ENCODE results near the gene TTC9C. TPM values are rescaled to one million over a fixed set of nuclear protein-coding genes. Genes with fewer than 3 reads are reported as not detected.
A peak's percentile ranks its signal among the peaks of the same experiment; 100 is the strongest.

TTC9C gene
- total RNA-seq (10 to 100 TPM; 21.1 to 32.4 TPM), polyA plus RNA-seq (10 to 100 TPM; 17.3 to 40.7 TPM)
- long read RNA-seq, donor 1, partial matches to known transcripts: 3 of 13 reads
- long read RNA-seq, donor 1, other reads (novel, unspliced or antisense): 5 of 13 reads
- long read RNA-seq, donor 2, partial matches to known transcripts: 1 of 3 reads
- long read RNA-seq, donor 2, other reads (novel, unspliced or antisense): 0 of 3 reads

- peak within 1 kb of the TSS; percentile 0 to 100 for H3K27ac ChIP-seq (ENCODE audit: low read depth in 1 of 2, low read length in 2 of 2)
- intact Hi-C loops (cut with DNase I): loop anchor here in 1 of 2 donors (5.0 kb wide), 1 partner anchor 44 kb away; the partner anchor contains the start of gene TAF6L
These were observed at the start of gene TTC9C for GRCh38 chr11:62728171-62728988. TTC9C (plus strand) TSS chr11:62728486; CDS start chr11:62728849, 363 bp downstream.

GRCh38 chr11:62678770-62679696 lies 49.3 kb upstream of the TTC9C start, which contains the start of gene UBXN1:
UBXN1 (minus strand) TSS chr11:62679073; CDS start chr11:62678923, 150 bp downstream.
- Histone ChIP-seq H3K4me1 (ENCODE audit: control insufficient read depth in 1 of 2, insufficient read depth in 2 of 2, low read length in 2 of 2) (no peaks in the 10 kb centered on the region), H3K36me3 (ENCODE audit: control insufficient read depth in 1 of 2, insufficient read depth in 2 of 2, low read length in 1 of 2) (peaks cover 0 to 3% of the 10 kb centered on the region in 2 donors), H3K27ac (ENCODE audit: low read depth in 1 of 2, low read length in 2 of 2) (peak within 1 kb of the TSS; percentile 68 to 93), H3K4me3 (ENCODE audit: low read length in 2 of 2) (peak within 1 kb of the TSS; percentile 87 to 88), H3K27me3 (ENCODE audit: control insufficient read depth in 1 of 2, insufficient read depth in 2 of 2, low read length in 1 of 2) (no peaks in the 10 kb centered on the region), H3K9me3 (ENCODE audit: control insufficient read depth, low read length) (no peaks in the 10 kb centered on the region)
- 2 to 3% methylated on average over 55 of the region's 55 CpGs for WGBS, 2 donors
- ATAC-seq (ENCODE audit: low FRiP score) (peak; percentile 95), DNase-seq (peak; percentile 95 to 97)
- intact Hi-C loops (cut with DNase I): no loop called here

More at GRCh38 chr11:62728171-62728988, at the start of gene TTC9C:
- peak; percentile 87 for ATAC-seq (ENCODE audit: low FRiP score)
- H3K36me3 ChIP-seq (ENCODE audit: control insufficient read depth in 1 of 2, insufficient read depth in 2 of 2, low read length in 1 of 2): peaks cover 0 to 8% of the 10 kb centered on the region in 2 donors
- no peaks in the 10 kb centered on the region for H3K9me3 ChIP-seq (ENCODE audit: control insufficient read depth, low read length)
- DNase-seq: peak; percentile 90 to 91
- no peaks in the 10 kb centered on the region for H3K27me3 ChIP-seq (ENCODE audit: control insufficient read depth in 1 of 2, insufficient read depth in 2 of 2, low read length in 1 of 2)
- H3K4me1 ChIP-seq (ENCODE audit: control insufficient read depth in 1 of 2, insufficient read depth in 2 of 2, low read length in 2 of 2): no peaks in the 10 kb centered on the region
- WGBS, 2 donors: 0% methylated on average over 29 of the region's 29 CpGs
- peak within 1 kb of the TSS; percentile 54 to 99 for H3K4me3 ChIP-seq (ENCODE audit: low read length in 2 of 2)

GRCh38 chr11:62680825-62681240 lies 47.5 kb upstream of the TTC9C start:
- H3K4me3 ChIP-seq (ENCODE audit: low read length in 2 of 2): no peak overlapping the region
- peak; percentile 72 for ATAC-seq (ENCODE audit: low FRiP score)
- H3K27ac ChIP-seq (ENCODE audit: low read depth in 1 of 2, low read length in 2 of 2): no peak overlapping the region
- intact Hi-C loops (cut with DNase I): no loop called here
- DNase-seq: no peak
- H3K27me3 ChIP-seq (ENCODE audit: control insufficient read depth in 1 of 2, insufficient read depth in 2 of 2, low read length in 1 of 2): no peaks in the 10 kb centered on the region
- peaks cover 0 to 3% of the 10 kb centered on the region in 2 donors for H3K36me3 ChIP-seq (ENCODE audit: control insufficient read depth in 1 of 2, insufficient read depth in 2 of 2, low read length in 1 of 2)
- no peaks in the 10 kb centered on the region for H3K9me3 ChIP-seq (ENCODE audit: control insufficient read depth, low read length)
- 58 to 59% methylated on average over 4 of the region's 4 CpGs for WGBS, 2 donors
- no peaks in the 10 kb centered on the region for H3K4me1 ChIP-seq (ENCODE audit: control insufficient read depth in 1 of 2, insufficient read depth in 2 of 2, low read length in 2 of 2)

GRCh38 chr11:62682518-62682917 lies 45.8 kb upstream of the TTC9C start:
- H3K4me1 ChIP-seq (ENCODE audit: control insufficient read depth in 1 of 2, insufficient read depth in 2 of 2, low read length in 2 of 2): no peaks in the 10 kb centered on the region
- no peaks in the 10 kb centered on the region for H3K27me3 ChIP-seq (ENCODE audit: control insufficient read depth in 1 of 2, insufficient read depth in 2 of 2, low read length in 1 of 2)
- H3K9me3 ChIP-seq (ENCODE audit: control insufficient read depth, low read length): no peaks in the 10 kb centered on the region
- H3K27ac ChIP-seq (ENCODE audit: low read depth in 1 of 2, low read length in 2 of 2): no peak overlapping the region
- H3K4me3 ChIP-seq (ENCODE audit: low read length in 2 of 2): no peak overlapping the region
- no peaks in the 10 kb centered on the region for H3K36me3 ChIP-seq (ENCODE audit: control insufficient read depth in 1 of 2, insufficient read depth in 2 of 2, low read length in 1 of 2)
- DNase-seq: no peak
- intact Hi-C loops (cut with DNase I): no loop called here
- no peak for ATAC-seq (ENCODE audit: low FRiP score)
- 88 to 90% methylated on average over 7 of the region's 7 CpGs for WGBS, 2 donors

GRCh38 chr11:62687508-62688396 lies 40.5 kb upstream of the TTC9C start:
- DNase-seq (no peak), ATAC-seq (ENCODE audit: low FRiP score) (no peak)
- no peaks in the 10 kb centered on the region for H3K27me3 ChIP-seq (ENCODE audit: control insufficient read depth in 1 of 2, insufficient read depth in 2 of 2, low read length in 1 of 2)
- intact Hi-C loops (cut with DNase I): loop anchor here in 1 of 2 donors (5.0 kb wide), 1 partner anchor 290 kb away; no protein-coding TSS in a partner anchor
- no peak overlapping the region for H3K4me3 ChIP-seq (ENCODE audit: low read length in 2 of 2)
- no peaks in the 10 kb centered on the region for H3K9me3 ChIP-seq (ENCODE audit: control insufficient read depth, low read length)
- WGBS, 2 donors: 28% methylated on average over 73 to 74 of the region's 74 CpGs
- H3K36me3 ChIP-seq (ENCODE audit: control insufficient read depth in 1 of 2, insufficient read depth in 2 of 2, low read length in 1 of 2): no peaks in the 10 kb centered on the region
- H3K27ac ChIP-seq (ENCODE audit: low read depth in 1 of 2, low read length in 2 of 2): no peak overlapping the region
- no peaks in the 10 kb centered on the region for H3K4me1 ChIP-seq (ENCODE audit: control insufficient read depth in 1 of 2, insufficient read depth in 2 of 2, low read length in 2 of 2)

- WGBS, 2 donors: 48 to 68% methylated on average over 1 of the region's 1 CpG
- DNase-seq (no peak), ATAC-seq (ENCODE audit: low FRiP score) (no peak)
- Histone ChIP-seq H3K4me1 (ENCODE audit: control insufficient read depth in 1 of 2, insufficient read depth in 2 of 2, low read length in 2 of 2) (no peaks in the 10 kb centered on the region), H3K36me3 (ENCODE audit: control insufficient read depth in 1 of 2, insufficient read depth in 2 of 2, low read length in 1 of 2) (no peaks in the 10 kb centered on the region), H3K27ac (ENCODE audit: low read depth in 1 of 2, low read length in 2 of 2) (no peak overlapping the region), H3K27me3 (ENCODE audit: control insufficient read depth in 1 of 2, insufficient read depth in 2 of 2, low read length in 1 of 2) (no peaks in the 10 kb centered on the region), H3K9me3 (ENCODE audit: control insufficient read depth, low read length) (no peaks in the 10 kb centered on the region), H3K4me3 (ENCODE audit: low read length in 2 of 2) (no peak overlapping the region)
- intact Hi-C loops (cut with DNase I): loop anchor here in 1 of 2 donors (5.0 kb wide), 1 partner anchor 291 kb away; no protein-coding TSS in a partner anchor
These were observed 39.8 kb upstream of the TTC9C start for GRCh38 chr11:62688491-62688890.

- Histone ChIP-seq H3K4me3 (ENCODE audit: low read length in 2 of 2) (no peak within 1 kb of the TSS), H3K36me3 (ENCODE audit: control insufficient read depth in 1 of 2, insufficient read depth in 2 of 2, low read length in 1 of 2) (no peaks in the 10 kb centered on the region), H3K9me3 (ENCODE audit: control insufficient read depth, low read length) (no peaks in the 10 kb centered on the region), H3K27me3 (ENCODE audit: control insufficient read depth in 1 of 2, insufficient read depth in 2 of 2, low read length in 1 of 2) (no peaks in the 10 kb centered on the region), H3K4me1 (ENCODE audit: control insufficient read depth in 1 of 2, insufficient read depth in 2 of 2, low read length in 2 of 2) (no peaks in the 10 kb centered on the region), H3K27ac (ENCODE audit: low read depth in 1 of 2, low read length in 2 of 2) (no peak within 1 kb of the TSS)
- ATAC-seq (ENCODE audit: low FRiP score) (peak; percentile 84), DNase-seq (peak; percentile 77 to 82)
- 64 to 67% methylated on average over 11 of the region's 11 CpGs for WGBS, 2 donors
- intact Hi-C loops (cut with DNase I): loop anchor here (5.0 kb wide), 1 partner anchor 292 kb away; no protein-coding TSS in a partner anchor
These were observed 38.7 kb upstream of the TTC9C start, which contains the start of gene LRRN4CL for GRCh38 chr11:62689421-62690183. LRRN4CL (minus strand) TSS chr11:62689530; CDS start chr11:62688508, 1,022 bp downstream.

Measured in aorta (tissue), 5 donors.